Glomerular endothelial cell (primary cell): ENCODE data around the gene BCL6B. TPM values are rescaled to one million over a fixed set of nuclear protein-coding genes. Genes with fewer than 3 reads are reported as not detected.
A peak's percentile ranks its signal among the peaks of the same experiment; 100 is the strongest.
"Not testable (repeated sequence)": the region's sequence is repeated elsewhere in the genome, so short reads cannot be mapped to it uniquely, and the experiment has no call there.

Experiments
- DNase-seq: peaks from one replicate; pipeline ENCODE4 v3.0.0-alpha.2; 2011; ENCODE audit warnings: low read depth, low spot score; ENCODE audit errors: extremely low read depth
- total RNA-seq: library from RNA; depleted of rRNA; stranded (reverse); fragments of >200 nt; gene quantifications from 2 replicates; pipeline ENCODE4 v1.2.3, GENCODE V29; 2015

Gene BCL6B
- total RNA-seq, 1 donor from 2014 or later = 180 TPM

DNA sequence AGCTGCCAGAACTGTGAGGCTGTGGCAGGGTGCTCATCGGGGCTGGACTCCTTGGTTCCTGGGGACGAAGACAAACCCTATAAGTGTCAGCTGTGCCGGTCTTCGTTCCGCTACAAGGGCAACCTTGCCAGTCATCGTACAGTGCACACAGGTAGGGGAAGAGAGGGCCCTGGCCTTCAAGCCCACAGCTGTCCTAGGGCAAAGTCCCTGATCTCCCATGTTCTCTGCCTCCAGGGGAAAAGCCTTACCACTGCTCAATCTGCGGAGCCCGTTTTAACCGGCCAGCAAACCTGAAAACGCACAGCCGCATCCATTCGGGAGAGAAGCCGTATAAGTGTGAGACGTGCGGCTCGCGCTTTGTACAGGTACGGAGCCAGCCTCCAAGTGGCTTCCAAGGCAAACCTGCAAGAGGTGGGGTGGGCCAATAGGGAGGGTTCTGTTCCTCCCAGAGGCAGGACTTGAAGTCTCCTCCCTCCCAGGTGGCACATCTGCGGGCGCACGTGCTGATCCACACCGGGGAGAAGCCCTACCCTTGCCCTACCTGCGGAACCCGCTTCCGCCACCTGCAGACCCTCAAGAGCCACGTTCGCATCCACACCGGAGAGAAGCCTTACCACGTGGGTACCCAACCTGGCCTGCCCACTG lies 3.7 kb downstream of the BCL6B start:
- no peak for DNase-seq

DNA sequence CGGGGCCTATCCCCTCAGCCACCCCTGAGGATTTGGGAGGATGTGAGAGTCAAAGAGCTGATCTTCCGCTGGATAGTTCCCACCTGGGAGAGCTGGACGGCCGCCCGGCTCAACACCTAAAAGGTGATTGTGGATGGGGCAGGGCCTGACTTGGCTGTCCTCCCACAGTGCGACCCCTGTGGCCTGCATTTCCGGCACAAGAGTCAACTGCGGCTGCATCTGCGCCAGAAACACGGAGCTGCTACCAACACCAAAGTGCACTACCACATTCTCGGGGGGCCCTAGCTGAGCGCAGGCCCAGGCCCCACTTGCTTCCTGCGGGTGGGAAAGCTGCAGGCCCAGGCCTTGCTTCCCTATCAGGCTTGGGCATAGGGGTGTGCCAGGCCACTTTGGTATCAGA lies 4.5 kb downstream of the BCL6B start:
- DNase-seq = no peak

DNA sequence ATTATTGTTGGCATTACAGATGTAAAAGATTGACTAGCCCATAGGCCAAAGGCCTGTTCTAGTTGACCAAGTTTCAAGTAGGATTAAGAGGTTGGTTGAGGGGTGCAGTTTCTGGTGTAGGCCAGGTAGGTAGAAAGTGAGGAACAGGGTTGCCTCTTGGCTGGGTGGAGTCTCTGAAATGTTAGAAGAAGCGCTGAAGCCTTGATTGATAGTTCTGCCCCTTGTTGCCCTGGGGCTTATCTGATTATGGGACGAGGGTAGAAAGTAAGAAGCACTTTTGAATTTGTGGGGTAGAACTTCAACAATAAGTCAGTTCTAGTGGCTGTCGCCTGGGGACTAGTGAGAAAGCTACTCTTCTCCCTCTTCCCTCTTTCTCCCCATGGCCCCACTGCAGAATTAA lies 6.2 kb downstream of the BCL6B start:
- DNase-seq = no peak

DNA sequence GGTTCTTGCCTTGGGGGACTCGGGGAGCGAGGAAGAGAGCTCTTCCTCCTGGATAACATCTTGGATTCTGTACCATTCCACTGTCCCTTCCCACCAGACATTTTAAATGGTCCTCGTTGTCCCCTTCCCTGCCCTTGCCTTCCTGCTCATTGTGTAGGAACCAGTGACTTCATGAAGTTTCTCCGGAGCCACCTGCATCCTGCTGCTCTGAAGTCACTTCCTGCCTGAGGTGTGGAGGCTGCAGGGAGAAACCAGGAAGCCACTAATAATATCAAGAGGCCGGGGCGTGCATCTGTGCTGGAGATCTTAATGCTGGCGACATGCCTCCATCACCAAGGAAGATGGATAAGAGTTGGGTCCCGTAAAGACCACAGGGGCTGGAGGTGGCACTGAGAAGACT lies 6.8 kb downstream of the BCL6B start:
- peak; percentile 65 for DNase-seq

DNA sequence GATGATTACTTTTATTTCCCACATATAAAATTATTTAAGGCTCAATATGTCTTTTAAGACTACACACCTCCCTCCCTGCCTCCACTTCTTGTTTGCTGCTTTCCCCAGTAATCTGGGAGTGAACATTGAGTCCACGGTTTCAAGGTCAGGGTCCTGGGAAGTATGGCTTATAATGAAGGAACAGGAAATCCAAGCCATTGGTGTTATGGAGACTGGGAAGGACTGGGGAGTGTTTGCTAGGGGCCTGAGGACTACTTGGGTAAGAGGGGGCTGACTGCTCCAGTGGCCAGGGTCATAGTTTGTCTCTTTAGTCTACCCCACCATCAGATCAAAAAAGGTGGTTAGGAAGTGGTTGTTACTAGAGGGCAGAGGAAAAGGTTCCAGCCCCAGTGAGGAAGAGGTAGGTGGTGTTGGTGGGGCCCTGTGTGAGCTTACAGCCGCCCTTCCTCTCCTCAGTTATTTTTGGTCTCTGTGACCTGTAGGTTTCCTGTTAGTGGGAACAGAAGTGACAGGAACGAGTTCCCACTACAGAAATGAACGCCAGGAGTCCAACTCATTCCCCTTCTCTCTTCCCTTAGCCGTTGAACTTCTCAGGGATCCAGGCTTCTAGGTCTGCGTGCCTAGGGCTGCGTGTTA lies 12.2 kb downstream of the BCL6B start:
- DNase-seq = peak; percentile 58

DNA sequence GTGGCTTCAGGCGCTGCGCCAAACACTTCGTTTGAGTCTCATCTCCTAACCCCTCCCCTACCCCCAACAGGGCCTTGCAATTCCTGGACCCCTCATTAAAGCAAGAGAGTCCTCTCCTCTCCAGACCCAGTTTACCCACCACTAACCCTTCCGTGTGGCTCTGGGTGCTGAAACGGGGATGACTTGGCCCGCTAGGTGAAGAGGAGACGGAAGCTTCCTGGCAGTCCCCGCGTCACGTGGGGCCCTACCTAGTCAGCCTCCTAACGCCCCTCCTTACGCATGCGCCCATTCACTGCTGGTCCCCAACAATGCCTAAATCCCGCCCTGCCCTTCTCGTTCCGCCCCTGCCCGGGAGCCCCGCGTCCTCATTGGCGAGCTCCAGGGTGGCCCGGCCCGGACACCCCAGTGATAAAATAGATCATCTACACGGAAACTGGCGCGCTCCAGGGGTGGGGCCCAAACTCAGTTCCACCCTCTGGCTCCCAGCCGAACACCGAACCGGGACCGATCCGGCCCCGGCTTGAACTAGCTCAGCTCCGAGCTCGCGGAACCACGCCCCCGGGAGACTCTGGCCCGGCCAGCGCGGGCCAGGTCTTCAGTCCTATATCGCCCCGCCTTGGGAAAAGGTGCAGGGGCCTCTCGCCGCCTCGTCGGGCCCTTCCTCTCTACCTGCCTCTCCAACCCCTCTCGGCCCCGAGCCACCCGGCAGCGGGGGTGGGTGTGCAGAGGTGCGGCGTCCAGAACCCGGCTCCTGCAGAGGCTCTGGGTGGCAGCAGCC lies 12.9 kb downstream of the BCL6B start, which contains the start of gene SLC16A13:
TSS of gene SLC16A13 (plus strand) at position 425 of the 778 bp plus-strand sequence. CDS start 368 bp downstream, outside the sequence.
- peak; percentile 81 for DNase-seq

DNA sequence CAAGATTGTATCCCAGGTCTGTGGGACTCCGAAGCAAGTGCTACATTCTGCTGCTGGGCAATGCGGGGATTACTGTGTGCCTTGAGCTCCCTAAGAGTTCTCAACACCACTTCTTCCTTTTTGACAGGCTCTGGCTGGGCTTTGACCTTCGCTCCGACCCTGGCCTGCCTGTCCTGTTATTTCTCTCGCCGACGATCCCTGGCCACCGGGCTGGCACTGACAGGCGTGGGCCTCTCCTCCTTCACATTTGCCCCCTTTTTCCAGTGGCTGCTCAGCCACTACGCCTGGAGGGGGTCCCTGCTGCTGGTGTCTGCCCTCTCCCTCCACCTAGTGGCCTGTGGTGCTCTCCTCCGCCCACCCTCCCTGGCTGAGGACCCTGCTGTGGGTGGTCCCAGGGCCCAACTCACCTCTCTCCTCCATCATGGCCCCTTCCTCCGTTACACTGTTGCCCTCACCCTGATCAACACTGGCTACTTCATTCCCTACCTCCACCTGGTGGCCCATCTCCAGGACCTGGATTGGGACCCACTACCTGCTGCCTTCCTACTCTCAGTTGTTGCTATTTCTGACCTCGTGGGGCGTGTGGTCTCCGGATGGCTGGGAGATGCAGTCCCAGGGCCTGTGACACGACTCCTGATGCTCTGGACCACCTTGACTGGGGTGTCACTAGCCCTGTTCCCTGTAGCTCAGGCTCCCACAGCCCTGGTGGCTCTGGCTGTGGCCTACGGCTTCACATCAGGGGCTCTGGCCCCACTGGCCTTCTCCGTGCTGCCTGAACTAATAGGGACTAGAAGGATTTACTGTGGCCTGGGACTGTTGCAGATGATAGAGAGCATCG lies 15.4 kb downstream of the BCL6B start:
- DNase-seq = no peak

DNA sequence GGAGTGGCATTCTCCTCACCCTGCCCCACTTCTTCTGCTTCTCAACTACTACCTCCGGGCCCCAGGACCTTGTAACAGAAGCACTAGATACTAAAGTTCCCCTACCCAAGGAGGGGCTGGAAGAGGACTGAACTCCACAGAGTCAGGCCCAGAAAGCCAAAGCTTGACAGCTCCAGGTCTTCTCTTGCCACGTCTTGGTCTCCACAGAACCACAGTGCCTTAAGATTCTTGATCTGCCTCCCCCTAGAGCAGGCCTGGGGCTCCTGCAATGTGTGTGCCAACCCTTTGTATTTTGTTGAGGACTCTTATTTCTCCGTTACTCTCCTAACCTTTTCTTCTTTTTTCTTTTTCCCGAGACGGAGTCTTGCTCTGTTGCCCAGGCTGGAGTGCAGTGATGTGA lies 17.0 kb downstream of the BCL6B start:
- DNase-seq = no peak

DNA sequence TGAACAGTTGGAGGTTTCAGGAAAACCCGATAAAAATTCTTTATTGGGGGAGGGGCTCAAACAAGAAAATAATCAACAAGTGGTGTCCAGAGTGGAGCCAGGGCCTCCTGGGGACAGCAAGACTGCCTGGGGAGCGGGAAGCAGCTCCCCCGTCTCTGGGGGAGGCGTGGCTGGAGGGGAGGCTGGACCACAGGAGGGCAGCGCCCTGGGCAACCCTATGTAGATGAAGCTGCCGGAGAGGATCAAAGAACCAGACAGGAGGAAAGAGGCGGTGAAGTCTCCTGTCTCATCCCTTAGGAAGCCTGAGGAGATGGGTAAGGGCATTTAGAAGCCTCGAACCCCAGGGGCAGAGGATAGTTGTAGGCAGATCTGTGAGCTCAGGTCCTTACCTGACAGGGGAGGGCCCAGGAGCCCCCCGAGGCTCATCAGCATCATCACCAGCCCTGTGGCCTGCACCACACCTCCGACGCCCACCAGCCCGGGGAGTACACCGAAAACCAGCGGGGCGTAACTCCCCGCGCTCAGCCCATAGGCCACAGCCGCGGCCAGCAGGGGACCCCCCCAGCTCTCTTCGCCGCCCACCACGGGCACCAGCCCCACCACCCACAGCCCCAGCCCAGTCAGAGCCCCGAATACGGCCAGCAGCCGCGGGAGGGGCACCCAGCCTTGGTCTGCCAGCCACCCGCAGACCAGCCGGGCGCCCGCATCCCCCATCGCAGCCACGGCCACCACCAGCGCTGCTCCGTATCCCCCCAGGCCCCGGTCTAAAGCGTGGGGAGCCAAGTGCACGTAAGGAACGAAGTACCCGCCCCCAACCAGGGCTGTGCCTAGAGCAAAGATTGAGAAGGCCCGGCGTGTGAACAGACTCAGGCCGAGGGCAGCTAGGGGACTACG lies 19.0 kb downstream of the BCL6B start:
- no peak for DNase-seq

DNA sequence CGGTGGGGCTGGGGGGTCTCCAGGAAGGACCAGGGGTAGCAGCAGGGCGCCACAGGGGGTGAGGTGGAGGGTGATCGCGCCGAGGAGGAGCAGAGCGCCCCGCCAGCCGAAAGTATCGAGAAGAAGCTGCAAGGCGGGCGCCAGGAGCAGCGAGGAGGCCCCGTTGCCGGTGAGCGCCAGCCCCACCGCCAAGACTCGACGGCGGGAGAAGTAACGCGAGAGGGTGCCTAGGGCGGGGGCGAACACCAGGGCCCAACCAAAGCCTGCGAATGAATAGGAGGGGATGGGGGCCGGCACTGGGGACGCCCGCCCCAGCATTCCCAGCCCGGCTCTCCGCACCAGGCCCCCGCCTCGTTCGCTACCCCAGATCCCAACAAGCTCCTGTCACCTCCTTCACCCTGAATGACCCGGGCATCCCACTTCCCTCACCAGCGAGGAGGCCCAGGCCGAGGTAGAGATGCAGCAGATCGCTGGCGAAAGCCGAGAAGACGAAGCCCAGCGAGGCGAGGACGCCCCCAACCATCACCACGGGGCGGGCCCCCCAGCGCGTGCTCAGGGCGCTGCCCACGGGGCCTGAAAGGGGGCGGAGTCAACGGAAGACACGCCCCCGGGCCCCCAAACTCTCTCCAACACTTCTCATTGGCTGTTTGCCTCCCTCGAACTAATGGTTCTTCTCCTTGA lies 19.8 kb downstream of the BCL6B start:
- DNase-seq = no peak

DNA sequence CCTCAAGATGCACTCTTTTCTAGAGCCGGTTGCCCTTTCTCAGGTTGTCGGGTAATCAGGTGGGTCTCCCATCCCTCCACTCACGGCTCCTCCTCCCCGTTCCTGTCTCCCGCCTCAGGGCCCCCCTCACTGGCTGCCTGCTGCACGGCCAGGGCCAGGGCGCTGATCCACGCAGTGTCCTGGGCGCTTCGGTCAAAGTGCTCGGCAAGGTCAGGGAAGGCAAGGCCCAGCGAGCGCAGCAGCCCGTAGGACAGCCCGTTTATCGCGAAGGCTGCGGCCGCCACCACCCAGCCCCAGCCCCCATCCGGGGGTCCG lies 20.3 kb downstream of the BCL6B start:
- no peak for DNase-seq

DNA sequence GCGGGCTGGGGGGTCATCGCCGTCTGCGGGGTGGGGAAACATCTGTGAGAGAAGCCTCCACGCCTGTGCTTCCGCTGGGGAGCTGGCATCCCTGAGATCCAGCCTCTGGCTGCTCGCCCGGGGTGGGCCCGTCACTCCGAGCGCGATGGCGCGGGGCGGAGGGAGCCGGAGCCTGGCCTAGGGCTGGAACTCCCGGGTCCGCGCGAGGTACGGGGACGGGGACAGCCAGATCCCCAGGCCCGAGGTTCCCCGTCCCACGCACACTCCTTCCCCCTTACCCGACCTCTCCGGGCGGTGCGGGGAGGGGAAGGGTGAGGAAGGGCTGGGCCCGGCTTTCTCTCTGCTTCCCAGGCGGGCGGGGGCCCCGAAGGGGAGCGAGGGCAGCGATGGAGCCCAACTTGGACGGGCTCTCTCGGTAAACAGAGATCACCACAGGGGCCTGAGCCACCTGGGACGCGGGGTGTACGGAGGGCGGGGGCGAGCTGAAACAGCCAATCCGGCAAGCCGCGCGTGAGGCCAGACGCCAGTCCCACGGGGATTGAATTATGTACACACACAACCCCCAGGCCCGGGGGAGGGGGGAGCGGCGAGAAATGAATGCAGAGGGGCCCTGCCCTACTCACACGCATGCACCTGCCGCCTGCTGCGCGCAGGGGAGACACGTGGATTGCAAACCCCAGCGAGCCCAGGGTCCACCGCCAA lies 20.8 kb downstream of the BCL6B start, which contains the start of gene SLC16A11:
TSS of gene SLC16A11 (minus strand) at position 596 of the 702 bp plus-strand sequence. CDS start at position 17, 579 bp downstream.
- DNase-seq = no peak

DNA sequence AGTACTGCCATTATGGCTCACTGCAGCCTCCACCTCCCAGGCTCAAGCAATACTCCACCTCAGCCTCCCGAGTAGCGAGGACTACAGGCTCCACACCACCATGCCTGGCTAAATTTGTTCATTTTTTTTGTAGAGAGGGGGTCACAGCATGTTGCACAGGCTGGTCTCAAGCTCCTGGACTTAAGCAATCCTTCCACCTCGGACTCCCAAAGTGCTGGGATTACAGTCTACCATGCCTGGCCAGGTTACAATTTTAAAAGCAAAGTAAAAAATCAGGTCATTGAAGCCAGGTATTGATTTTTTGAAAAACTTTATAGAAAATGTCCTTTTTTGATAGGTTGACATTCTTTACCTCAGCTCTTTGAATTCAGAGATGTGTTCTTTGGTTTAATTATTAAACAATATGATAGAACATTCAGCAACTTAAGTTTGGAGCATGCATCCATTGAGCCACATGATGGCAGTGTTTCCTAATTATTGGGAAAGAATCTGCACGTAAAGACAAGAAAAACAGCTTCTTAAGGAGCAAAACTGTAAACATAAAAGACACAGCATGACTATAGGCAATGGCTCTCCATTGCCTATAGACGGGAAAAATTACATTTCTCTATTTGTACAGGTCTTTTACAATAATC lies 22.8 kb downstream of the BCL6B start:
- DNase-seq = peak; percentile 66

DNA sequence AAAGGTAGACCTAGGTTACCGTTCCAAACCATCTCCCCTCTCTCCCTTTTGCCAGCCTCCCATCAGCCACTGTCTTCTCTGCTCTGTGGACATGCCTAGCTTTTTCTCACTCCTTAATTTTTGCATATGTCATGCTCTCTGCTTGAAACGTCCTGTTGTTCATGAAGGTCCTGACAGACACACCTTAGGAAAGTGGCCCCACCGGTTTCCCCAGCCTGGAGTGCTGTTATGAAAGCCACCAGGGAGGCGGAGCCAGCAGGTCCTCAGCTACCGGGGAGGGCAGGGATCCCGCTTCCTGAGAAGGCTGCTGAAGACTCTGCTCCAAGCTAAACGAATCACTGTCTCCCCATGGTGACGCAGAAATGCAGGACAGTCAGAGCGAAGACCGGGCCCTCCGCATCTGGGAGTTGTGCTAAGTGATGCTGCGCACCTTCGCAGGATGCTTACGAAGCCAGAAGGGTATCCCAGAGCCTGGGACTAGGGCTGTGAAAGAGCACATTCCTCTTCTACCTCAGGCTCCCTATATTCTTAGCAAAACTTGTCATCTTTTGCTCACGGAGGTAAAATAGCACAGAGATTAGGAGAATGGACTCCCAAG lies 23.4 kb downstream of the BCL6B start:
- no peak for DNase-seq

DNA sequence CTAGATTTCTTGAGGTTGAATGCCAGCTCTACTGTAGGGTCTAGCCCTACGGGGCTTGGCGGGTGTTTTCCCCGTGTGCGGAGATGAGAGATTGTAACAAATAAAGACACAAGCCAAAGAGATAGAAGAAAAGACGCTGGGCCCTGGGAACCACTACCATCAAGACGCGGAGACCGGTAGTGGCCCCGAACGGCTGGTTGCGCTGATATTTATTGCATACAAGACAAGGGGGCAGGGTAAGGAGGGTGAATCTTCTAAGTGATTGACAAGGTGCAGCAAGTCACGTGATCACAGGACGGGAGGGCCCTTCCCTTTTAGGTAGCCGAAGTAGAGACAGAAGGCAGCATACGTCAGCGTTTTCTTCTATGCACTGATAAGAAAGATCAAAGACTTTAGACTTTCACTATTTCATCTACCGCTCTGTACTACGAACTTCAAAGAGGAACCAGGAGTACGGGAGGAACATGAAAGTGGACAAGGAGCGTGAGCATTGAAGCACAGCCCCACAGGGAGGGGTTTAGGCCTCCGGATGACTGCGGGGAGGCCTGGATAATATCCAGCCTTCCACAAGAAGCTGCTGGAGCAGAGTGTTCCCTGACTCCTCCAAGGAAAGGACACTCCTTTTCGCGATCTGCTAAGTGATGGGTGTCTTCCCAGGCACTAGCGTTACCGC lies 24.0 kb downstream of the BCL6B start:
- DNase-seq = not testable (repeated sequence)

DNA sequence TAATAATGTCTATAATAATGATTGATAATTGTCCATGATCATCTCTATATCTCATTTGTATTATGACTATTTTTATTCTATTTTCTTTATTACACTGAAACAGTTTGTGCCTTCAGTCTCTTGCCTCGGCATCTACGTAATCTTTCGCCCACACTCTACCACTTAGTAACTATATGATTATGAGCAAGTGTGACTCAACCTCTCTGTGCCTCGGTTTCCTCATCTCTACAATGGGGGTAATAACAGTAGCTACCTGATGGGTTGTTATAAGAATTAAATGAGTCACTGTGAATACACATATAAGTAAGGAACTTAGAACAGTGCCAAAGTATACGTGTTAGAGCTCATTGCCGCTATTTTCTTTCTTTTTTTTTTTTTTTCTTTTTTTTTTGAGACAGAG lies 24.7 kb downstream of the BCL6B start:
- no peak for DNase-seq

DNA sequence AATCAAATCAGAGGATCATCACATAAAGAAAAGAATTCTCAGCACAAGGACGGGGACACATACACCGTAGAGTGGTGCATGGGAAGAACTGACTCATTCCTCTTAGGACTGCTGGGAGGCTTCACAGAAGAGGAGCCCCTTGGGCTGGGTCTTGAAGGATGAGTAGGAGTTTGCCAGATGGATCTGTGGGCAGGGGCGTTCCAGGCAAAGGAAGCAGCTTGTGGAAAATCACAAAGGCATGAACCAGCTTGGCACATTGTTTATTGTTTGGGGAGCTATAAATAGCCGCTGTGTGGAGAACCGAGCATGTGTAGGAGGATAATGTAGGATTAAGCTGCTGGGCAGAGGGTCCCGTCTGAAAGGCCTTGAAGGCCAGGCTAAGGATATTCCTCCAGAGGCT lies 26.1 kb downstream of the BCL6B start:
- no peak for DNase-seq
